ENCODE data around the gene RPGRIP1L.
A peak's percentile ranks its signal among the peaks of the same experiment; 100 is the strongest.
"Not testable (repeated sequence)": the region's sequence is repeated elsewhere in the genome, so short reads cannot be mapped to it uniquely, and the experiment has no call there.

Gene RPGRIP1L

GRCh38 chr16:53712065-53712464 is 8.4 kb upstream of the RPGRIP1L start:
- no peak for DNase-seq (ENCODE audit: low spot score)

GRCh38 chr16:53711390-53711789 is 7.7 kb upstream of the RPGRIP1L start:
- DNase-seq (ENCODE audit: low spot score): no peak

GRCh38 chr16:53708490-53708889 is 4.8 kb upstream of the RPGRIP1L start:
- DNase-seq (ENCODE audit: low spot score): no peak

GRCh38 chr16:53707671-53708070 is 4.0 kb upstream of the RPGRIP1L start:
- no peak for DNase-seq (ENCODE audit: low spot score)

GRCh38 chr16:53704445-53704813 is 770 bp upstream of the RPGRIP1L start:
- no peak for DNase-seq (ENCODE audit: low spot score)

GRCh38 chr16:53698271-53698670 is 5.4 kb downstream of the RPGRIP1L start:
- DNase-seq (ENCODE audit: low spot score): not testable (repeated sequence)

- peak; percentile 71 for DNase-seq (ENCODE audit: low spot score)
Observed at GRCh38 chr16:53695070-53695469, 8.6 kb downstream of the RPGRIP1L start.

GRCh38 chr16:53693320-53693719 is 10.3 kb downstream of the RPGRIP1L start:
- no peak for DNase-seq (ENCODE audit: low spot score)

GRCh38 chr16:53692146-53692545 is 11.5 kb downstream of the RPGRIP1L start:
- no peak for DNase-seq (ENCODE audit: low spot score)

GRCh38 chr16:53690771-53691170 is 12.9 kb downstream of the RPGRIP1L start:
- no peak for DNase-seq (ENCODE audit: low spot score)

- DNase-seq (ENCODE audit: low spot score): no peak
Observed at GRCh38 chr16:53689636-53690035, 14.0 kb downstream of the RPGRIP1L start.

GRCh38 chr16:53686710-53687109 is 16.9 kb downstream of the RPGRIP1L start:
- no peak for DNase-seq (ENCODE audit: low spot score)

GRCh38 chr16:53685334-53685733 is 18.3 kb downstream of the RPGRIP1L start:
- DNase-seq (ENCODE audit: low spot score): not testable (repeated sequence)

GRCh38 chr16:53681354-53681753 is 22.3 kb downstream of the RPGRIP1L start:
- DNase-seq (ENCODE audit: low spot score): no peak

- DNase-seq (ENCODE audit: low spot score): no peak
Observed at GRCh38 chr16:53680756-53681155, 22.9 kb downstream of the RPGRIP1L start.

- DNase-seq (ENCODE audit: low spot score): no peak
Observed at GRCh38 chr16:53678756-53679343, 24.8 kb downstream of the RPGRIP1L start.

- DNase-seq (ENCODE audit: low spot score): no peak
Observed at GRCh38 chr16:53678155-53678554, 25.5 kb downstream of the RPGRIP1L start.

- DNase-seq (ENCODE audit: low spot score): peak; percentile 13
Observed at GRCh38 chr16:53673189-53673588, 30.5 kb downstream of the RPGRIP1L start.

- no peak for DNase-seq (ENCODE audit: low spot score)
Observed at GRCh38 chr16:53672461-53672860, 31.2 kb downstream of the RPGRIP1L start.

- no peak for DNase-seq (ENCODE audit: low spot score)
Observed at GRCh38 chr16:53668869-53669268, 34.8 kb downstream of the RPGRIP1L start.

- peak; percentile 8 for DNase-seq (ENCODE audit: low spot score)
Observed at GRCh38 chr16:53666786-53667415, 36.8 kb downstream of the RPGRIP1L start.

GRCh38 chr16:53664724-53665345 is 38.8 kb downstream of the RPGRIP1L start:
- DNase-seq (ENCODE audit: low spot score): peak; percentile 72

- DNase-seq (ENCODE audit: low spot score): no peak
Observed at GRCh38 chr16:53662072-53662471, 41.6 kb downstream of the RPGRIP1L start.

- no peak for DNase-seq (ENCODE audit: low spot score)
Observed at GRCh38 chr16:53654946-53655345, 48.7 kb downstream of the RPGRIP1L start.
